Endothelial cell of umbilical vein (primary cell): Measurements from ENCODE around the gene ITGAE. TPM values are rescaled to one million over a fixed set of nuclear protein-coding genes. Genes with fewer than 3 reads are reported as not detected.

Experiments
- BruUV-seq: library from RNA; stranded (reverse); fragments of 400-500 nt; replicated peaks from 2 replicates; lab custom pipeline; 2021; lab: Mats Ljungman, UMichigan
- CTCF ChIA-PET: fragments of 300-600, 350-600 bp; sonication (Branson Sonifier 250); formaldehyde crosslinking; loops from one replicate; lab custom pipeline; 2021; ENCODE audit warnings: antibody characterized with exemption, inconsistent platforms; lab: Charles Lee
- POLR2A ChIA-PET: fragments of 300-600, 350-600 bp; sonication (Branson Sonifier 250); formaldehyde crosslinking; loops from one replicate; lab custom pipeline; 2021; ENCODE audit warnings: antibody characterized with exemption, inconsistent platforms; lab: Charles Lee
- DNase-seq: peaks from one replicate; pipeline ENCODE4 v3.0.0-alpha.2; 2011; ENCODE audit warnings: low read depth, low spot score
- FAIRE-seq: peaks from 2 replicates; lab custom pipeline; 2011; peaks lifted over from hg19 to GRCh38; lab: Jason Lieb, UNC
- H2AFZ ChIP-seq: 2 replicates; pipeline ENCODE4 v1.6.0; 2012; ENCODE audit warnings: low read depth, low read length, control low read depth, inconsistent platforms
- H3K27ac ChIP-seq: 2 replicates; pipeline ENCODE4 v1.5.1; 2011; ENCODE audit warnings: low read depth, mild to moderate bottlenecking, control low read depth, low read length, moderate library complexity; ENCODE audit not compliant: insufficient read depth
- H3K27me3 ChIP-seq, 2 experiments: 2 replicates each; pipeline versions ENCODE4 v1.6.0 to v1.6.1; 2011; ENCODE audit warnings: low read length in 2 of 2, mixed read lengths in 1 of 2; ENCODE audit not compliant: control insufficient read depth in 2 of 2, insufficient read depth in 2 of 2
- H3K36me3 ChIP-seq, 2 experiments: 2 replicates in 1 of 2; 3 replicates in 1 of 2; pipeline ENCODE4 v1.5.1; 2011; ENCODE audit warnings: low read length in 2 of 2, mild to moderate bottlenecking in 1 of 2, moderate library complexity in 1 of 2; ENCODE audit not compliant: control insufficient read depth in 2 of 2, insufficient read depth in 2 of 2; ENCODE audit errors: extremely low read depth in 1 of 2
- H3K4me1 ChIP-seq: 3 replicates; pipeline ENCODE4 v1.5.1; 2011; ENCODE audit warnings: mild to moderate bottlenecking, low read length; ENCODE audit not compliant: control insufficient read depth, insufficient read depth; ENCODE audit errors: extremely low read depth
- H3K4me2 ChIP-seq: 2 replicates; pipeline ENCODE4 v1.6.1; 2011; ENCODE audit warnings: low read length, control low read depth, mixed read lengths; ENCODE audit not compliant: insufficient read depth
- H3K4me3 ChIP-seq, 3 experiments: fragments of 200-600 bp in 1 of 3; sonication (generic), shearing (Covaris generic) in 1 of 3; replicated peaks in 1 of 3; 2 replicates each; pipeline ENCODE4 v1.5.1; 2011 to 2016; ENCODE audit warnings: control low read depth in 3 of 3, low read length in 3 of 3, mild to moderate bottlenecking in 2 of 3, inconsistent platforms in 1 of 3, low read depth in 1 of 3, moderate library complexity in 1 of 3; ENCODE audit not compliant: insufficient read depth in 1 of 3
- H3K79me2 ChIP-seq: 2 replicates; pipeline ENCODE4 v1.6.0; 2012; ENCODE audit warnings: low read length, inconsistent platforms; ENCODE audit not compliant: control insufficient read depth, insufficient read depth
- H3K9ac ChIP-seq: replicated peaks from 2 replicates; pipeline ENCODE3; 2011; ENCODE audit warnings: low read length, control low read depth; ENCODE audit not compliant: insufficient read depth; ENCODE audit errors: extremely low read depth
- H3K9me1 ChIP-seq: replicated peaks from 3 replicates; pipeline ENCODE4 v1.6.0; 2011; ENCODE audit warnings: mild to moderate bottlenecking, low read length; ENCODE audit not compliant: control insufficient read depth, insufficient read depth; ENCODE audit errors: extremely low read depth
- H3K9me3 ChIP-seq: replicated peaks from 2 replicates; pipeline ENCODE4 v1.5.1; 2012; ENCODE audit warnings: low read length, inconsistent platforms; ENCODE audit not compliant: control insufficient read depth, insufficient read depth
- H4K20me1 ChIP-seq: replicated peaks from 2 replicates; pipeline ENCODE3; 2011; ENCODE audit warnings: mild to moderate bottlenecking, low read length; ENCODE audit not compliant: control insufficient read depth, insufficient read depth; ENCODE audit errors: extremely low read depth
- CTCF ChIP-seq, 2 donors: IDR thresholded peaks; 1 replicate in 1 of 2; 2 replicates in 1 of 2; pipeline ENCODE4 v1.5.1; 2011; ENCODE audit warnings: low read length in 2 of 2, mild to moderate bottlenecking in 2 of 2, moderate library complexity in 2 of 2, control low read depth in 1 of 2, inconsistent platforms in 1 of 2, low read depth in 1 of 2; ENCODE audit not compliant: insufficient read depth in 1 of 2; ENCODE audit errors: extremely low read depth in 1 of 2
- EZH2 ChIP-seq: IDR thresholded peaks from 2 replicates; pipeline ENCODE4 v1.6.1; 2012; ENCODE audit warnings: borderline replicate concordance, low read depth, mild to moderate bottlenecking, moderate library complexity, low read length, inconsistent platforms; ENCODE audit not compliant: severe bottlenecking
- FOS ChIP-seq: IDR thresholded peaks from 2 replicates; pipeline ENCODE4 v1.6.1; 2011; ENCODE audit warnings: mild to moderate bottlenecking, low read length, moderate library complexity, borderline replicate concordance; ENCODE audit not compliant: insufficient read depth
- GATA2 ChIP-seq: IDR thresholded peaks from 2 replicates; pipeline ENCODE4 v1.7.0; 2011; ENCODE audit warnings: low read depth, mild to moderate bottlenecking, moderate library complexity, mixed read lengths, low read length; ENCODE audit not compliant: insufficient read length, insufficient read depth
- JUN ChIP-seq: IDR thresholded peaks from 2 replicates; pipeline ENCODE4 v1.6.1; 2011; ENCODE audit warnings: borderline replicate concordance, low read depth; ENCODE audit not compliant: insufficient read length, insufficient read depth
- MAX ChIP-seq: IDR thresholded peaks from 2 replicates; pipeline ENCODE4 v1.6.1; 2011; ENCODE audit not compliant: insufficient read depth, insufficient read length
- MYC ChIP-seq: IDR thresholded peaks from one replicate; pipeline ENCODE4 v1.6.1; 2011; ENCODE audit warnings: mild to moderate bottlenecking, low read depth, low read length
- POLR2A ChIP-seq: IDR thresholded peaks from 2 replicates; pipeline ENCODE4 v1.6.1; 2012; ENCODE audit warnings: low read depth, mild to moderate bottlenecking, control low read depth, low read length
- POLR2AphosphoS5 ChIP-seq: IDR thresholded peaks from 2 replicates; pipeline ENCODE4 v1.6.1; 2012; ENCODE audit warnings: low read depth, mild to moderate bottlenecking, control low read depth, low read length, moderate library complexity; ENCODE audit not compliant: insufficient read depth
- dilution Hi-C: fragments of 300-500 bp; cut with MboI; formaldehyde crosslinking; loops from one replicate; pipeline ENCODE4 v1.15.0; 2019; ENCODE audit warnings: low sequenced_read_pairs; ENCODE audit not compliant: extremely low pct_ligation_motif_present
- intact Hi-C: fragments of 100-400 bp; cut with micrococcal nuclease; formaldehyde crosslinking; loops from one replicate; pipeline ENCODE4 v1.10.0; 2022
- polyA plus RNA-seq, 4 experiments: library from polyadenylated mRNA; depleted of rRNA in 3 of 4; stranded (reverse) in 3 of 4; unstranded in 1 of 4; fragments of >200 nt; gene quantifications; 2 replicates each; pipeline versions ENCODE4 v1.2.1 to v1.2.3, GENCODE V29; 2011 to 2012; ENCODE audit warnings: missing spikeins in 1 of 4
- total RNA-seq: library from RNA; stranded (reverse); gene quantifications from 2 replicates; pipeline ENCODE4 v1.2.3, GENCODE V29; 2021

The ITGAE gene
- total and polyA plus RNA-seq, 2 donors (not counting 3 experiments of a cell fraction or from before 2014, with no cell fraction given): 29.6 to 71.6 TPM

- no peak overlapping the region for H3K27ac ChIP-seq
- H4K20me1 ChIP-seq: no peaks in the 10 kb centered on the region
- H3K9ac ChIP-seq: no peak overlapping the region
- no peak overlapping the region for H2AFZ ChIP-seq
- H3K9me3 ChIP-seq: no peaks in the 10 kb centered on the region
- no peaks in the 10 kb centered on the region for H3K27me3 ChIP-seq
- dilution Hi-C loops (no loop called here), intact Hi-C loops (no loop called here)
- DNase-seq (no peak), FAIRE-seq (no peak)
- no TSS peak for BruUV-seq
- CTCF ChIA-PET: no interaction called here
- no peaks in the 10 kb centered on the region for H3K9me1 ChIP-seq
- no peak overlapping the region for H3K4me3 ChIP-seq
- H3K4me1 ChIP-seq: no peaks in the 10 kb centered on the region
- peaks cover 0 to 2% of the 10 kb centered on the region in 2 experiments for H3K36me3 ChIP-seq
- no peaks in the 10 kb centered on the region for H3K79me2 ChIP-seq
- no peak overlapping the region for H3K4me2 ChIP-seq
- POLR2A ChIA-PET: no interaction called here
- TF ChIP-seq GATA2 (no peak), FOS (no peak), MAX (no peak), POLR2AphosphoS5 (no peak), JUN (no peak), CTCF (IDR thresholded peaks at IDR 0.05; ENCODE audit: extremely low read depth in 1 of 2, insufficient read depth in 1 of 2, low read depth in 1 of 2, low read length in 2 of 2) (no peak), MYC (no peak), POLR2A (no peak), EZH2 (no peak)
Observed at GRCh38 chr17:3803308-3803640, 2.3 kb upstream of the ITGAE start.
